Heart left ventricle (tissue), 16 donors: ENCODE data around the gene CCDC50. TPM values are rescaled to one million over a fixed set of nuclear protein-coding genes. Genes with fewer than 3 reads are reported as not detected.

Experiments
- ATAC-seq, 4 donors: fragments of 200-7000 bp; cut with Tn5 transposase; one replicate each; pipeline ENCODE4 v1.9.1; 2020 to 2022; ENCODE audit warnings: moderate library complexity in 4 of 4, mild to moderate bottlenecking in 3 of 4, moderate number of reproducible peaks in 1 of 4
- DNase-seq, 5 donors: peaks; one replicate each; pipeline ENCODE4 v3.0.0-alpha.2; 2020
- H3K27ac ChIP-seq, 12 donors: fragments of 200-600 bp; sonication (generic) in 4 of 12; one replicate each; pipeline versions ENCODE4 v1.5.0 to v1.8.0; 2016 to 2022; ENCODE audit warnings: mild to moderate bottlenecking in 2 of 12
- H3K27me3 ChIP-seq, 9 donors: fragments of 200-600 bp; sonication (generic) in 2 of 9; one replicate each; pipeline versions ENCODE4 v1.5.1 to v1.8.0; 2016 to 2022; ENCODE audit warnings: mild to moderate bottlenecking in 3 of 9
- H3K36me3 ChIP-seq, 9 donors: fragments of 200-600 bp; sonication (generic) in 2 of 9; one replicate each; pipeline versions ENCODE4 v1.5.0 to v1.8.0; 2018 to 2022; ENCODE audit warnings: mild to moderate bottlenecking in 2 of 9
- H3K4me1 ChIP-seq, 12 donors: fragments of 200-600 bp; sonication (generic) in 4 of 12; one replicate each; pipeline versions ENCODE4 v1.5.0 to v1.8.0; 2016 to 2022; ENCODE audit warnings: mild to moderate bottlenecking in 3 of 12
- H3K4me3 ChIP-seq, 12 donors: fragments of 200-600 bp; sonication (generic) in 4 of 12; one replicate each; pipeline versions ENCODE4 v1.5.0 to v1.8.0; 2017 to 2022; ENCODE audit warnings: mild to moderate bottlenecking in 9 of 12, moderate library complexity in 4 of 12
- H3K9me3 ChIP-seq, 12 donors: fragments of 200-600 bp; sonication (generic) in 4 of 12; one replicate each; pipeline versions ENCODE4 v1.5.0 to v1.8.0; 2016 to 2022; ENCODE audit warnings: mild to moderate bottlenecking in 1 of 12
- POLR2A ChIP-seq, 2 donors: fragments of 450-650 bp; IDR thresholded peaks; one replicate each; pipeline ENCODE4 v1.6.1; 2017; ENCODE audit warnings: antibody characterized with exemption in 2 of 2, mild to moderate bottlenecking in 2 of 2, moderate library complexity in 2 of 2
- WGBS, 4 donors: extraction: QIAGEN DNeasy Blood & Tissue Kit in 2 of 4; methylation state at CpG; one replicate each; pipeline versions ENCODE4 v1.1.5 to v1.1.7; 2013 to 2018; 5-methylcytosine and 5-hydroxymethylcytosine counted together
- intact Hi-C, 10 donors: fragments of 100-400 bp; cut with DNase I; formaldehyde crosslinking; loops; one replicate each; pipeline versions ENCODE4 v1.11.1 to v1.14.2; 2022
- polyA plus RNA-seq, 2 donors: library from polyadenylated mRNA; stranded (reverse); fragments of 200-250 nt; gene quantifications; one replicate each; pipeline ENCODE4 v1.2.3, GENCODE V29; 2013
- total RNA-seq, 9 donors: library from RNA; depleted of rRNA in 2 of 9; stranded (reverse); fragments of >200 nt in 2 of 9; fragmentation: NEBNext Ultra II Directional in 3 of 9; extraction: Animal tissue kit (Norgen Biotek cat#: 25700) in 3 of 9; gene quantifications; one replicate each; pipeline versions ENCODE4 v1.1.0 to v1.2.4, GENCODE V29; 2016 to 2023
- TF ChIP-seq, protein P1 (sequence below), 12 donors: fragments of 200-600 bp; sonication (generic) in 4 of 12; IDR thresholded peaks; one replicate each; pipeline versions ENCODE4 v1.5.0 to v1.8.0; 2018 to 2022; ENCODE audit warnings: antibody characterized with exemption in 12 of 12, mild to moderate bottlenecking in 5 of 12
- donor health status: ischemic (EF 13 %, LVEDD 7.1; RV severe dilation, severe dysfunction).
- donor health status: healthy with polysubstance abuse.
- donor health status: DM: no; HTN: yes; CAD: no.
- donor health status: DM: no; HTN: no; CAD: no.
- donor health status: ischemic (EF 25% LVEDD 6.9; RV normal size, moderate dysfunction).
- donor health status: ischemic (EF 25% LVEDD 5.7; RV mildly dilated, moderate dysfunction).
- donor health status: healthy.
- donor health status: DM: yes; HTN: yes; CAD: no.
- donor health status: ischemic (EF 35%, LVEDD 5.7; RV mildly dilated, moderate dysfunction).
- donor health status: nonischemic (EF 11% LVEDD 7.7; RV severe dilation, severe dysfunction).
- donor health status: DM: yes; HTN: yes; CAD: no.
- donor health status: PGD.
- donor health status: ischemic (EF 29% LVEDD 5.4; RV normal size, mild dysfunction).
- donor health status: nonischemic (EF 23%, LVEDD 6.1; RV moderate dilation, normal function).

The CCDC50 gene
- total and polyA plus RNA-seq, 11 donors: 16.1 to 75.7 (median 54.2) TPM

DNA sequence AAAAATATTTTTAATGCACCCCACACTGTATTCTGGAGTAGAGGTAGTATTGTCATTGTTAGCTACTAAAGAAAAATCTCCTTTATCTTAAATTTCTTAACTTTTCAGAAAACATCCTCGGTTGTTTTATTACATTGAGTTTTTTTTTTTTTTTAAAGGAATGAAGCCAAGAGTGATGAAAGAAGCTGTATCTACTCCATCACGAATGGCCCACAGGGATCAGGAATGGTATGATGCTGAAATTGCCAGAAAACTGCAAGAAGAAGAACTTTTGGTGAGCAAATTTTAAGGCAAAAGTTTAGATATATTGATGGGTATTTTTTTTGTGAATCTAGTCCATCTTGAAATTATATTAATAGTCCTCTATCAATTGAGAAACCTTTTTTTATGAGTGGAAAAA is 50.8 kb downstream of the CCDC50 start:
- H3K4me3 ChIP-seq: no peak overlapping the region
- no peak overlapping the region for H3K27ac ChIP-seq
- intact Hi-C loops: loop anchor here in 4 of 10 donors (5.0 to 10.0 kb wide), 6 partner anchors 43 to 245 kb away; partner anchors contain the start of genes CCDC50 (in 1 of the 4) and UTS2B (in 1 of the 4)
- H3K36me3 ChIP-seq: peaks cover 0 to 64% (median 54%) of the 10 kb centered on the region in 9 donors
- ATAC-seq (no peak), DNase-seq (no peak)
- TF ChIP-seq, protein P1, sequence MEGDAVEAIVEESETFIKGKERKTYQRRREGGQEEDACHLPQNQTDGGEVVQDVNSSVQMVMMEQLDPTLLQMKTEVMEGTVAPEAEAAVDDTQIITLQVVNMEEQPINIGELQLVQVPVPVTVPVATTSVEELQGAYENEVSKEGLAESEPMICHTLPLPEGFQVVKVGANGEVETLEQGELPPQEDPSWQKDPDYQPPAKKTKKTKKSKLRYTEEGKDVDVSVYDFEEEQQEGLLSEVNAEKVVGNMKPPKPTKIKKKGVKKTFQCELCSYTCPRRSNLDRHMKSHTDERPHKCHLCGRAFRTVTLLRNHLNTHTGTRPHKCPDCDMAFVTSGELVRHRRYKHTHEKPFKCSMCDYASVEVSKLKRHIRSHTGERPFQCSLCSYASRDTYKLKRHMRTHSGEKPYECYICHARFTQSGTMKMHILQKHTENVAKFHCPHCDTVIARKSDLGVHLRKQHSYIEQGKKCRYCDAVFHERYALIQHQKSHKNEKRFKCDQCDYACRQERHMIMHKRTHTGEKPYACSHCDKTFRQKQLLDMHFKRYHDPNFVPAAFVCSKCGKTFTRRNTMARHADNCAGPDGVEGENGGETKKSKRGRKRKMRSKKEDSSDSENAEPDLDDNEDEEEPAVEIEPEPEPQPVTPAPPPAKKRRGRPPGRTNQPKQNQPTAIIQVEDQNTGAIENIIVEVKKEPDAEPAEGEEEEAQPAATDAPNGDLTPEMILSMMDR (IDR thresholded peaks at IDR 0.05): no peak
- no peak for TF ChIP-seq POLR2A (IDR thresholded peaks at IDR 0.05)
- no peaks in the 10 kb centered on the region for H3K9me3 ChIP-seq
- H3K27me3 ChIP-seq: no peaks in the 10 kb centered on the region
- H3K4me1 ChIP-seq: peaks cover 4 to 55% (median 34%) of the 10 kb centered on the region in 12 donors
- 54 to 82% (median 77%) methylated on average over 2 of the region's 2 CpGs for WGBS, 4 donors

DNA sequence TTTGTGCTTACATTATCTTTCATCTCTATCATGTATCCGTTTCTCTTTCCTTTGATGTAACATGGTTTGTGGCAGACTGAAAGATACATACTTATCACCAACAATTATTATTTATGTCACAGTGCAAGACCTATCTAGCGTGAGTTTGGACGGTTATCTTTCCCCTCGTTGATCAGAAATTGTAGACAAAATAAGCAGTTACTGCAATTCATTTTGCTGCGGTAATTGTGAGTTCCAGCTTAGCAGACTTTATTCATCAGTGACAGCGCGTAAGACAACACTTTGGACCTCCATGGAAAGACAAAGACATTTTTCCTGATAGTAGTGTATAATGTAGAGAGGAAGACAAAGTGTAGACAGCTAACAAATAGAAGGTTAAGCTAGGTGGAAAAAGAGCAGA is 52.1 kb downstream of the CCDC50 start:
- TF ChIP-seq POLR2A (IDR thresholded peaks at IDR 0.05): no peak
- TF ChIP-seq, protein P1 (IDR thresholded peaks at IDR 0.05): no peak
- 89 to 93% (median 92%) methylated on average over 7 of the region's 7 CpGs for WGBS, 4 donors
- intact Hi-C loops: loop anchor here in 4 of 10 donors (5.0 to 10.0 kb wide), 6 partner anchors 44 to 247 kb away; partner anchors contain the start of genes CCDC50 (in 1 of the 4) and UTS2B (in 1 of the 4)
- Histone ChIP-seq H3K4me3 (no peak overlapping the region), H3K27ac (no peak overlapping the region), H3K9me3 (no peaks in the 10 kb centered on the region), H3K27me3 (no peaks in the 10 kb centered on the region), H3K4me1 (peaks cover 4 to 46% (median 33%) of the 10 kb centered on the region in 12 donors), H3K36me3 (peaks cover 0 to 53% (median 45%) of the 10 kb centered on the region in 9 donors)
- no peak for DNase-seq
- ATAC-seq: no peak

DNA sequence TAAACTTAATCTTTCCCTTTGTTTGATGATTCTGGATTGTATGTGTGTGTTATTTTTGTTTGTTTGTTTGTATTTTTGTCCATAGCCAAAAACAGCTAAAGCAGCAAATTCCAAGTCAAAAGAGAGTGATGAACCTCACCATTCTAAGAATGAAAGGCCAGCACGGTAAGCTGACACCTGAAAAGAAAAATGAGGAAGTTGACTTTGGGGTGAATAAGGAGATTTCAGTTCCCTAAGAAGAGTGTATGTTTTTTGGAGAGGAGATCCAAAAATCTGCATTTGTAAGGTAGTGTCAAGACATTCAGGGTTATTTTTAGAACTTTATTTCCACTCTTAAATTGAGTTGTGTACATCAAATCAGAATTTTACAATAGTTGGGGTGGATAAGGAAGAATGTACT is 53.5 kb downstream of the CCDC50 start:
- Histone ChIP-seq H3K27ac (peak overlapping the region in 4 of 12 donors; percentile 31 to 46 (median 39)), H3K36me3 (peaks cover 0 to 57% (median 48%) of the 10 kb centered on the region in 9 donors), H3K4me1 (peaks cover 0 to 37% (median 24%) of the 10 kb centered on the region in 12 donors), H3K4me3 (no peak overlapping the region), H3K9me3 (no peaks in the 10 kb centered on the region), H3K27me3 (no peaks in the 10 kb centered on the region)
- DNase-seq: no peak
- 75 to 85% (median 78%) methylated on average over 1 of the region's 1 CpG for WGBS, 4 donors
- ATAC-seq: no peak
- intact Hi-C loops: loop anchor here in 4 of 10 donors (5.0 to 10.0 kb wide), 6 partner anchors 45 to 248 kb away; partner anchors contain the start of genes CCDC50 (in 1 of the 4) and UTS2B (in 1 of the 4)
- TF ChIP-seq POLR2A (IDR thresholded peaks at IDR 0.05): no peak
- TF ChIP-seq, protein P1 (IDR thresholded peaks at IDR 0.05): no peak

GRCh38 chr3:191383124-191383523 is 53.9 kb downstream of the CCDC50 start:
- WGBS, 4 donors: 54 to 62% (median 59%) methylated on average over 4 of the region's 4 CpGs
- H3K27me3 ChIP-seq: no peaks in the 10 kb centered on the region
- ATAC-seq: peak; percentile 39 to 86 (median 64)
- DNase-seq: no peak
- no peak for TF ChIP-seq POLR2A (IDR thresholded peaks at IDR 0.05)
- TF ChIP-seq, protein P1 (IDR thresholded peaks at IDR 0.05): no peak
- no peaks in the 10 kb centered on the region for H3K9me3 ChIP-seq
- intact Hi-C loops: loop anchor here in 4 of 10 donors (5.0 to 10.0 kb wide), 6 partner anchors 46 to 248 kb away; partner anchors contain the start of genes CCDC50 (in 1 of the 4) and UTS2B (in 1 of the 4)
- H3K27ac ChIP-seq: peak overlapping the region in 4 of 12 donors; percentile 31 to 59 (median 42)
- H3K4me1 ChIP-seq: peaks cover 0 to 36% (median 20%) of the 10 kb centered on the region in 12 donors
- no peak overlapping the region for H3K4me3 ChIP-seq
- H3K36me3 ChIP-seq: peaks cover 0 to 62% (median 48%) of the 10 kb centered on the region in 9 donors
